HT1080 (cell line): ENCODE results near the gene C19orf53. TPM values are rescaled to one million over a fixed set of nuclear protein-coding genes. Genes with fewer than 3 reads are reported as not detected.
"Not testable (repeated sequence)": the region's sequence is repeated elsewhere in the genome, so short reads cannot be mapped to it uniquely, and the experiment has no call there.

Source experiments
- DNase-seq: peaks from one replicate; pipeline ENCODE4 v3.0.0-alpha.2; 2015; ENCODE audit warnings: low read depth
- polyA plus RNA-seq, 2 experiments: library from polyadenylated mRNA; depleted of rRNA; stranded (reverse); fragments of >200 nt; gene quantifications; 2 replicates each; pipeline ENCODE4 v1.2.3, GENCODE V29; 2015
- total RNA-seq: library from RNA; depleted of rRNA; stranded (reverse); fragments of >200 nt; shearing (Covaris generic); gene quantifications from 2 replicates; pipeline ENCODE4 v1.2.3, GENCODE V29; 2014; rRNA removed

C19orf53 gene
- 382 and 486 TPM in 2 replicates for total RNA-seq
- polyA plus RNA-seq (2015; cell fraction: cytosol; rRNA removed), result 252 and 257 TPM in 2 replicates
- 58.1 and 68.2 TPM in 2 replicates for polyA plus RNA-seq (2015; cell fraction: nucleus; rRNA removed)

DNA sequence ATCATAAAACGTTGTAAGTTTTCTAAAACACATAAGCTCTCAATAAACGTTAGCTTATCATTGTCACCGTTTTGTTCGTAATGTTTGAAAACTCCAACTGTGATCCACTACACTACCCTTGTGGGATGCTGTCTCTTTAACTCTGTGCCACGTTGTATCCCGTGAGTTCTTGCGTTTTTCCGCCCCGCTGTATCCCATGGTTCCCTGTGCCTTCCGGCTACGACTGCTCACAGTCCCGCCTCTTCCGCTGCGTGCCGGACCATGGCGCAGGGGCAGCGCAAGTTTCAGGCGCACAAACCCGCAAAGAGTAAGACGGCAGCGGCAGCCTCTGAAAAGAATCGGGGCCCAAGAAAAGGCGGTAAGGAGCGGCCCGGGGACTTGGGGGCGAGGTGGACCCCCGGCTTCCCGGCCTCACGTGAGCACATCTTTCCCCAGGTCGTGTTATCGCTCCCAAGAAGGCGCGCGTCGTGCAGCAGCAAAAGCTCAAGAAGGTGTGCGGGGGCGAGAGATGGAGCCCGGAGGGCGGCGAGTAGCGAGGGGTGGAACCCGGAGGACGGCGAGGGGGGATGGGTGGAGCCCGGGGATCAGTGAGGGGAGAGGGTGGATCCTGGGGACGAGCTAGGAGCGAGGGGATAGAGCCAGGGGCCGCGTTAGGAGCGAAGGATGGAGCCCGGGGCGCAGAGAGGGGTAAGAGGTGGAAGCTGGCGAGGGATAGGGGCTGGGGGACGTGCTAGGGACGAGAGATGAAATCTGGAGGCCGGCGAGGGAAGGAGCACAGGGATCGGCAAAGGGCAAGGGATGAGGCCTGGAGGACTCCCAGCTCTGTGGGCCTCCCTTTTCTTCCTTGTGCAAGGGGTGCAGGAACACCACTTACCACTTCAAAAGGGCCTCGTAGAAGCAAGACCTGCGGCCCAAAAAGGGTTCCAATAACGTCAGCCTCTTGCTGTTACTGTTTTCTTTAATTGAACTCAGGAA, at the start of gene C19orf53:
TSS of gene C19orf53 (plus strand) at position 240 of the 975 bp plus-strand sequence. CDS start at position 262, 22 bp downstream.
- DNase-seq, result peak; percentile 84

DNA sequence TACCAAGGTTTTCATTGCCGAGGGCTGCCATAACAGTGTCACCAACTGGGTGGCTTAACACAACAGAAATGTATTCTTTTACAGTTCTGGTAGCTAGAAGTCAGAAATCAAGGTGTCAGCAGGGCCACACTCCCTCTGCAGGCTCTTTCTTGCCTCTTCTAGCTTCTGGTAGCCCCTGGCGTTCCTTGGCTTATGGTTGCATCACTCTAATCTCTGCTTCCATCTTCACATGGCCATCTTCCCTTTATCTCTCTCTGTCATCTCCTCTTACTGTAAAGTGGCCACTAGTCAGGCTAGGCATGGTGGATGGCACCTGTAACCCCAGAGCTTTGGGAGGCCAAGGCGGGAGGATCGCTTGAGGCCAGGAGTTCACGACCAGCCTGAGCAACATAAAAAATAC, 47.9 kb upstream of the C19orf53 start:
- no peak for DNase-seq

- no peak for DNase-seq
Observed at GRCh38 chr19:13727798-13728197, 46.5 kb upstream of the C19orf53 start.

DNA sequence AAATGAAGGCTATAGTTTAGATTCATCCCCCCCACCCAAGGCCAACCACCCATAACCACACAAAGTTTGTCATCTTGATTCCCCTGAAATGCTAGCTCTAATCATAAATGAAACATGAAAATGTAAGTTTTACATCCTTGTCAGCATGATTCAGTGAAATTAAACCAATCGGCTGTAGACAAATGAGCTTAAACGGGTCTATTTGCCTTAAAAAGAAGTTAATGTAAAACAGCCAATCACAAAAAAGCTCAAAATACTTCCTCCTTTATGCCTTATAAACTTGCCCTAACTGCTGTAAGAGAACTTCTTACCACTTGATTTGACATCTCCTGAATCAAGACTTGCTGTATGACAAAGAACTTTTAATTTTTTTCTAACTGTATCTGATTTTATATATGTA, 44.4 kb upstream of the C19orf53 start:
- no peak for DNase-seq

- DNase-seq, result peak; percentile 96
Observed at GRCh38 chr19:13731147-13731964, 42.9 kb upstream of the C19orf53 start.

- DNase-seq, result no peak
Observed at GRCh38 chr19:13732337-13732736, 41.9 kb upstream of the C19orf53 start.

- DNase-seq, result no peak
Observed at GRCh38 chr19:13734751-13735150, 39.5 kb upstream of the C19orf53 start.

DNA sequence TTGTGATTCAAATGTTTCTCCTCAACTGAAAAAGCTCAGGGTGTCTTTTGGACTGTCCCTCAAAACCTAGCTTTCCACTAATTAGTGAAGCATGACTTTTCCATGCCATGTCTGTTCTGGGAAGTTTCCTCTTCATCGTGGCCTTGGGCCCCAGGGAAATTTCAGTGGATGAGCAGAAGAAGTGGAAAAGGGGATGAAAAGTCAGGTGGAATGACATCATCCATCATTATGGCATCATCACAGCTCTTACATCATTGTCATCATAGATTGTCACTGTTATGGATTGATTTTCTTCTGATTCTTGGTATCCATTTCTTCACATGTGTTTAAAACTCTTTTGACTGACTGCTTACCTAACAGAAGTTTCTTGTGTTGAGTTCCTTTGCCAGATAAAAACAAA, 36.2 kb upstream of the C19orf53 start:
- no peak for DNase-seq

DNA sequence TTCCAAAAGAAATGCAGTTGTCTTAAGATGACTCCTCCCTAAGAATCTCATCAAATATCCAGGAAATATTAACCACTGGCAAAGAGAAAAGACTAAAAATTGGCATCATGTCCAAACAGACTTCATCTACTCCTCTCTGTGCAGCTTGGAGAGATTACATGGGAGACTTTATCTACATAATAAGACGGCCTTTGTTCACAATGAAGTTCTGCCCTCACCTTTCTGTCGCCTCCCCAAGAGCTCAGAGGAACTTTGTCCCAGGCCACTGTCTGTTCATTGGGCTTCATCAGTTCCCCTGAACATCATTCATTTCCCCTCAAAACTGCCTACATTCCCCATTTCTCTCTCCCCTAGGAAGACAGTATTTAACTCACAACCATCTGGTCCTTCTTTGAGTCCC, 32.4 kb upstream of the C19orf53 start:
- DNase-seq, result no peak

DNA sequence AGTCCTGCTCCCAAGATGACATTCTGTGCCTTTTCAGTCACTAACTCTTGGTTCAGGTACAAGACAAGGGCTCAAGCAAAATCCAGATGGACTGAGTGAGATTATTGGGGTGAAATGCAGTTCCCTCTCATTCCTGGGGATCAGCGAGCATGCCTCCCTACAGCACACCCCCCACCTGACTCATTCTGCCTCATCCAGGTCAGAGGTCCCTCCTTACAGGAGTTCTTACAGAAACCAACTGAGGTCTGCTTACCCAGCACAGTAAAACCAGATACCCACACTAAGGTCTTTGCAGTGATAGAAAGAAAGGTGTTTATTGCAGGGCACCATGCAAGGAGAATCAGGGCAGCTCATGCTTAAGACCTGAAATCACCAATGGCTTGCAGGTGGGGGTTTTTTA, 31.5 kb upstream of the C19orf53 start:
- DNase-seq, result no peak

- no peak for DNase-seq
Observed at GRCh38 chr19:13744174-13744573, 30.1 kb upstream of the C19orf53 start.

DNA sequence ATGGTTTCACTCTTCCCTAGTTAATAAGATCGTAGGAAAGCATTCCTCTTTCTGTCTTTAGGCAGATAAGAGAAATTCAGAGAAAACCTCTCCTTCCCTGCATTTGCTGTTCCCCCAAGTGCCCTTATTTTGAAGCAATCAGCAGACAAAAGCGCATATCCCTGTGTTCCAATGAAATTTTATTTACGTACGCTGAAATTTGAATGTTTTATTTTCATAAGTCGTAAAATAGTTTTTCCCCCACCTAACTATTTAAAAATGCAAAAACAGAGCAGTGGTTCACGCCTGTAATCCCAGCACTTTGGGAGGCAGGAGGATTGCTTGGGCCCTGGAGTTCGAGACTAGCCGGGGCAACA, 27.2 kb upstream of the C19orf53 start:
- DNase-seq, result no peak

- DNase-seq, result no peak
Observed at GRCh38 chr19:13748169-13748828, 26.0 kb upstream of the C19orf53 start.

DNA sequence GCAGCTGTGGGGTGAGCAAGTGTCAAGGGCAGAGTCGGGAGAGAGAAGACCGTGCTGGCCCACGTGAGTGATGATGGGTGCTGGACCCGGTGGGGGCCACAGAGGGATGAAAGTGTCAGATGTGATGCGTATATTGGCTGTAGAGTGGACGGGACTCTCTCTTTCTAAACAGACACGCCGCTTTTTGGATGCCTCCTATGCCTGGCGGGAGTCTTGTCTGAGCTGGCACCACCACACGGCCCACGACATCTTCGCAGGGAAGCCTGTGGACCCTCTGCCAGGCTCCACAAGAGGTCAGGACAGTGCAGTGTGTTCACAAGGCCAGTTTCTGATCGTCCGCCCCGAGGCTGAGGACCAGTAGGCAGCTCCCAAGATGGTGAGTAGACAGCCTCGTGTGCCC, 22.8 kb upstream of the C19orf53 start:
- DNase-seq, result no peak

- not testable (repeated sequence) for DNase-seq
Observed at GRCh38 chr19:13753622-13754021, 20.6 kb upstream of the C19orf53 start.

DNA sequence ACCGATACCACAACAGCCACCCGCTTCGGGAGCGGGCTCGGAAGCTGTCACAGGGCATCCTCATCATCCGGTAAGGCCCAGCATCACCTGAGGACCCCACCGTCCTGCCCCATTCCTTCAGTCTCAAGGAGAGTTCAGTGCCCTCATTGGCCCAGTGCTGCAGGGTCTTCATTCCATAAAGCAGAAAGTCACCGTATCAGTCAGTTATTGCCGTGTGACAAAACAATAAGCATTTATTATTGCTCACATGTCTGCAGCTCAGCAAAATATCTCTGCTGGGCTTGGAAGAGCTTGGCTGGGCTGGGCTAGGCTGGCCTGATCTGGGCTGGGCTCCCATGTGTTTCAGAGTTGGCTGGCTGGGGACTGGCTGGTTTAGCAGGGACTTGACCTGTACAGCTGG, 18.0 kb upstream of the C19orf53 start:
- no peak for DNase-seq

DNA sequence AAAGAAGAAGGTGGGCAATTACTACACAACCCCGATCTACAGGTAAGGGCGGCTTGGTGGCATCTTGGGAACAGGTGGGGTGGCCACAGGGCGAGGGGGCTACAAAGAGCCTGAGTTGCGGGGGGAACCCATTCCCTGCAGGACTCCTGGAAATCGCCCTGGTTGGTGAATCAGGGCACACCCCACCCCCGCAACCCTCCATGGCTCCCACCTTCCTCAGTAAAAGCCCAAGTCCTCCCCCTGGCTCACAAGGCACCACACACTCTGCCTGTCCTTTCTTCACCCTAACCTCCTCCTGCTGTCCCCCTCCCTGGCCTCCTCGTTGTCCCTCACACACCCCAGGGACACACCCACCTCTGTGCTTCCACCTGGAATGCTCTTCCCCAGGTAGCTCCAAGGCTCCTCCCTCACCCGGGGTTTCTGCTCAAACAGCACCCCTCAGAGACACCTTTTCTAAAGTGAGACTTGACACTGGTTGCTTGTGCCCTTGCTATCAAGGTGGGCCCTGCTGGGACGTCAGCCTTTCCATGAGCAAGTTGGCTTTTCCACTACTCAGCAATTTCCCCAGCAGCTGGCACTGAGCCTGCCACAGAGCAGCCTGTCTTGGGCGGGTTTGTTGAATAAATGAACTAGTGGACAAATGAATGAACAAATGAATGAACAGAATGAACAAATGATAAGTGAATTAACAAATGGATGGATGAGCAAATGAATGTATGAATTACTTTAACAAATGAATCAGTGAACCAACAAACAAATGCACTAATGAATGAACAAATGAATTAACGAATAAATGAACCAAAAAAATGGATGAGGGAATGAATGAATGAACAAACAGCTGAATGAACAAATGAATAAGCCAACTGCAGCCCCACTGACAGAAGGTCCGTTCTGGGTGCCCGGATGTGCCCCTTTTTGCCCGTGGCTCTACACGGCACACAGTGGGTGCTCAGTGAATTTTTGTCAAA, 16.2 kb upstream of the C19orf53 start:
- DNase-seq, result no peak

DNA sequence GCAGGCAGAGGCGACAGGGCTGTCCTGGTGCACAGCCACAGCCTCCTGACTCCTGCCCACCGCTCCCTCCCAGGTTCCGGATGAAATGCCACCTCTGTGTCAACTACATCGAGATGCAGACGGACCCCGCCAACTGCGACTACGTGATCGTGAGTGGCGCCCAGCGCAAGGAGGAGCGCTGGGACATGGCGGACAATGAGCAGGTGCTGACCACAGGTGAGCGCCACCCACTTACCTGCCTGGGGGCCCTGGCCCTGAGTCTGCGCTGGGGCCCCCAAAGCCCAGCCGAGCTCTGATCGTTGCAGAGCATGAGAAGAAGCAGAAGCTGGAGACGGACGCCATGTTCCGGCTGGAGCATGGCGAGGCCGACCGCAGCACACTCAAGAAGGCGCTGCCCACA, 15.5 kb upstream of the C19orf53 start:
- DNase-seq, result no peak

DNA sequence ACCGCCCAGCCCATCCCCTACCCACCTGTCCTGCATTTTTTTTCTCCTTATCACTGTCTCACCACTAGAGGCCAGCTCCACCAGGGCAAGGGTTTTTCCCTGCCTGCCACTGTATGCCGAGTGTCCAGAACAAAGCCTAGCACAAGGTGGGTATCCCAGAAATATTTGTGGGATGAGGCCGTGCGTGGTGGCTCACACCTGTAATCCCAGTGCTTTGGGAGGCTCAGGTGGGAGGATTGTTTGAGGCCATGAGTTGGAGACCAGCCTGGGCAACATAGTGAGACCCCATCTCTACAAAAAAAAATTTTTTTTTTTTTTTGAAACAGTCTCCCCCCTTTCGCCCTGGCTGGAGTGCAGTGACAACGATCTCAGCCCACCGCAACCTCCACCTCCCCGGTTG, 12.8 kb upstream of the C19orf53 start:
- DNase-seq, result no peak

DNA sequence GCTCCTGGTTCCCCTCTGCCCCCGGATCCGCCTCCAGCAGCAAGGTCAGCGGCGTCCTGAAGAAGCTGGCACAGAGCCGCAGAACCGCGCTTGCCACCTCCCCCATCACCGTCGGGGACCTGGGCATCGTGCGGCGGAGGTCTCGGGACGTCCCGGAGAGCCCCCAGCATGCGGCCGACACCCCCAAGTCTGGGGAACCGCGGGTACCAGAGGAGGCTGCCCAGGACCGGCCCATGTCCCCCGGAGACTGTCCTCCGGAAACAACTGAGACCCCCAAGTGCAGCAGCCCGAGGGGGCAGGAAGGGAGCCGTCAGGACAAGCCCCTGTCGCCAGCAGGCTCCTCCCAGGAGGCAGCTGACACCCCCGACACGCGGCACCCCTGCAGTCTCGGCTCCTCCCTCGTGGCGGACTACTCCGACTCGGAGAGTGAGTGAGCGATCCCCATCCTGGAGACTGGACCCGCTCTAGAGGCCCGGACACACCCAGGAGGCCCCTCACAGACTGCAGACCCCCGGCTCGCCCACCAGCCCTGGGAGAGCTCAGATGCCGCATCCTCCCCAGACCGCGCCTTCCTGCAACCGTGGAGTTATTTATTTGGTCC, 11.5 kb upstream of the C19orf53 start:
- DNase-seq, result no peak
